Stimulated activated CD8-positive, alpha-beta memory T cell treated with anti-CD3 and anti-CD28 coated beads, Interleukin-4, amount 100 ng/mL, for 1 hour (primary cell): ENCODE results near the gene NCOR2.
"Not testable (repeated sequence)": the region's sequence is repeated elsewhere in the genome, so short reads cannot be mapped to it uniquely, and the experiment has no call there.

Experiments used
- DNase-seq, 2 donors: peaks; one replicate each; pipeline ENCODE4 v3.0.0-alpha.2; 2020; ENCODE audit warnings: low read depth in 2 of 2, low spot score in 1 of 2

The NCOR2 gene

DNA sequence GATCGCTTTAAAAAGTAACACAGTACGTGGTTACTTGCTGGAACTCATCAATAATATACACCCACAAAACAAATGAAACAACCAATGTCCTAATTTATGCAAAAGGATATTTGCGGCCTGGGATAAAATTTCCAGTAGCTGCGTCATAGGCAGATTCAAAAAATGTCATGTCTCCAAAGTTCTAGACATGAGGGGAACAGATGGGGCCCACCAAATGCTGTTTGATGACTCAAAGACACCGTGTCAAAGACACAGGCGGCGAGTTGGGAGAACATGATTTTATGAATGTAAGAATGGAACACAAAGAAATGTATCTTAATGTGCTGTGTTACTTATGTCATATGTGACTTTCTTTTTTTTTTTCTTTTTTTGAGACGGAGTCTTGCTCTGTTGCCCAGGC is 34.3 kb upstream of the NCOR2 start:
- no peak for DNase-seq

DNA sequence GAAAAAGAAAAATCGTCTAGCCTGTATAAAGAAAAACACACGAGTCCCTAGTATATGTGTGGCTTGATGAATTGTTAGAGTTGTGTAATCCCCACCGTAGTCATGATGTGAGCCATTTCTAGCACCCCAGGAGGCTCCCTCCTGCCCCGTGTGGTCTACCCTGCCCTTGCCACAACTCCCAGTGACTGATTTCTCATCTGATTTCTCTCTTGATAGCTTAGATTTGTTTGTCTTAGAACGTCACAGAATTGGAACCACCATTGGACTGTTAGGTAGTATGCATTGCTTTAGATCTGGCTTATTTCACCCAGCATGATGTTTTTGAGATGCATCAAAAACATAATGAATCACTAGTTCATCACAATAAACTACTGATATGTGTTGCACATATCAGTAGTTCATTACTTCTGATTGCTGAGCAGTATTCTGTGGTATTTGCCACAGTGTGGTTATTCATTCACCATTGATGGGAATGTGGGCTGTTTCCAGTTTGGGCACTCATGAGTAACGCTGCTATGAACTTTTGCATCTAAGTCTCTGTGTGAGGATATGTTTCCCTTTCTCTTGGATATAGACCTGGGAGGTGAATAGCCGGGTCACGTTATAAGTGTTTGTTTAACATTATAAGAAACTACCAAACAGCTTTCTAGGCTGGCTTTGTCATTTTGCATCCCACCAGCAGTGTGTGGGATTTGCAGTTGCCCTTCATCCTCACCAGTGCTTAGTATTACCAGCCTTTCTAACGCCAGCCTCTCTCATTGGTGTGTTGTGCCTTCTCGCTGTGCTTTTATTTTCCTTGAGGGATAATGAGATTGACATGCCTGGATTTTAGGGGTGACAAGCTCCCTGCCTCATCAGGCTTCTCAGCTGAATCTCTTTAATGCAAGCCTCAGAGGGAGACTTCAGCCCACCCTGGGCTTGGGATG is 31.9 kb upstream of the NCOR2 start:
- DNase-seq, result no peak

DNA sequence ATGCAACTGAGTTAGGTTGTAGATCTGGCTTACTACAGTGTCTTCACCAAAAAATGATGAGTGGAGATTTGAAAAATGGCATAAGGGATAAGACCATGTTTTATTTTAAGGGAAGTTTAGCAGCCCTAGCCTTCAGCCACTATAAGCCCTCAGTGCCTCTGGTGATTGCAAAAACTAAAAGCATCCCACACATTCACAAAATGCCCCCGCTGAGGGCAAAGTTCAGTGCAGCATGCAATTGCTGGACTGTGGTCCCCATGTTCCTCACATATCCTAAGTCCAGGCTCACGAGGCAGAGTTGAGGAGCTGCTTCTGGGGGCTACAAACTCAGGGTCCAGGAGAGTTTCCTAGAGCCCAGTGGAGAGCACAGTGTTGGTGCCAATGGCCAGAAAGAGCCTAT is 29.6 kb upstream of the NCOR2 start:
- DNase-seq, result no peak

DNA sequence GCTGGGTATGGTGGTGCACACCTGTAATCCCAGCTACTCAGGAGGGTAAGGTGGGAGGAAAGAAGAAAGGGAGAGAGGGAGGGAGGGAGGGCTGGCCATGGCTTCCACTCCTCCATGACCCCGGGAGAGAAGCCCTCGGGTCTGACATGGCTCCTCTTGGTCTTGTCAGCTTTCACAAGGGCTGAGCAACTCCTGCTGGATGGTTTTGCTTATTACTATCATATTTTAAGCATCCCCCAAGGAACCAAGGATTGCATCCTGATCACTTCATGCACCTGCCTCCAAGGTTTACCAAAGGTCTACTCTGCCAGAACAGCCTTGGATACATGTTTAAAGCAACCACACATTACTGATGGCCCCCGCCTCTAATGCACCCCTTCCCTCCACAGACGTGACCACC is 28.0 kb upstream of the NCOR2 start:
- no peak for DNase-seq

DNA sequence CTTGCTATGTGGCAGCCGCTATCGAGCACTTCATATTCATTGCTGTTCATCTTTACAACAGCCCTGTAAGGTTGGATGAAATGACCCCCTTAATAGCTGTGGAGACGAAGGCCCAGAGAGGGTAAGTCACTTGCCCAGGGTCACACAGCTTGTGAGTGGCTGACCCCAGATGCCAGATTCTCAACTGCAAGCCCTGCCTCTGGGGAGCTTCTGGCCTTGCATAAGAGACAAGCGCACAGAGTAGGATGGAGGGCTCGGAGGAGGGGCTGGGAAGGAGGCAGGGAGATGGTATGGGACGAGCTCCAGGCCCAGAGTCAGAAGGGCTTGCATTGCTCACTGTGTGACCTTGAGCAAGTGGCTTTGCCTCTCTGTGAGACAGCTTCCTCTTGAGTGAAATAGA is 27.4 kb upstream of the NCOR2 start:
- DNase-seq, result no peak

DNA sequence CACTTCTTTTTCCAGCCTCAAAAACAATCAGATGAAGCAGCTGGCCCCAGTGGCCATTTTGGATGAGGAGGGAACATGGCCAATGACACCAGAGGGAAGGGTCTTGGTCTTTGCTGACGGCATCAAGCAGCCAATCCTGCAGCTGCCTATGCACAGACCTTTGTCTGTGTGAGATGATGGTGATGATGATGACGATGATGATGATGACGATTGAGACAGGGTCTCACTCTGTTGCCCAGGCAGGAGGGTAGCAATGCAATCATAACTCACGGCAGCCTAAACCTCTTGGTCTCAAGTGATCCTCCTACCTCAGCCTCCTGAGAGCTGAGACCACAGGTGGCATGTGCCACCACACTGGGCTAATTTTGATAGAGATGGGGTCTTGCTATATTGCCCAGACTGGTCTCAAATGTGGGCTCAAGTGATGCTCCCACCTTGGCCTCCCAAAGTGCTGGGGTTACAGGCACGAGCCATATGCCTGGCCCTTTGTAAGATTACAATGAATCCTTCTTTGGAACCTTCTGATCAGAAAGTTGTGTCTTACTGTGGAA is 26.5 kb upstream of the NCOR2 start:
- DNase-seq, result no peak

DNA sequence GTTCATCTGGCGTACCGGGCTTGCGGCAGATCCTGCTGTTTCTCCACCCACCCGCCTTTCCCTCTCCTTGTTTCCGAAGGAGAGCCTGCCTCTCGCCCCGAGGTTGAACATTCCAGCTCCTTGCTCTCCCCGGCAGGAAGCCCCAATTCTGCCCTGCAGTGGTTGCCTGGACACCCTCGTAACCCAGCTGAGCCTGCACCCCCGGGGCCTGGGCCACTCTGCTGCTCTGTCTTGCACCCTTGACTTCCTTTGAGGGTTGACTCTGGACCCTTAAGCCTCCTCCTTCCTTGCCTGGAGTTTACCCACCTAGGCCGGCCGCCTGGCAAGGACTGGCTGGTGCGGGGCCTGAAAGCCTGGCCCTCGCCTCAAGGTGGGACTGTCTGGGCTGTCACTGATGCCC is 25.8 kb upstream of the NCOR2 start:
- DNase-seq, result no peak

DNA sequence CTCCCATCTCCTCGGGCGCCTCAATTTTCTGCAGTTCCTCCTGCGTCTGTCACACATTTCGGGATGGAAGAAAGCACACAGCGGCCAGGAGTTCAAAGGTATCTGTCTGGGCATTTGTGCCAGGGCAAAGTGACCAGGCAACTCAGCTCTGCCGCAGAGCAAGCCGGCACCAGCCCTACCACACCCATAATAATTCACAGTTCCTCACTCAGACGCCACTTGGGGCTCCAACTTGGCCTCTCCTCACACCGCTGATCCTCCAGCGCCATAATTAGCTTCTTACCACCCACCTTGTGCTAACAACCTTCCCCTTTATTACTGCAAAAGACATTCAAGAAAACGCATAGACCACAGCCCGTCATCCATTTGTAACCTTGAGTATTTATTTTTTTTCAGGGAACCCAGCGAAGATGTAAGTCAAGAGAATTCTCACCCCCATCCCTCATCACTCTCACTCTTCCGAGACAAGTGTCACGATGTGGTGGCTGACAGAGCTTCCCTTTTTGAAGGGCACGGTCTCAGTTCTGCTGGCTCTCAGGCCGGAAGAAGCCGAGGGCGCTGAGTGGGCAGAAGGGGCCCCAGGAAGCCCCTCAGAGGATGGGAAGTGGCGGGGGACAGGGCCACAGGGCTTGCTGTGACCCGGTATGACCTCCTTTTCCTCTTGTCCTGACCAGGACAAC is 25.2 kb upstream of the NCOR2 start:
- DNase-seq, result no peak

DNA sequence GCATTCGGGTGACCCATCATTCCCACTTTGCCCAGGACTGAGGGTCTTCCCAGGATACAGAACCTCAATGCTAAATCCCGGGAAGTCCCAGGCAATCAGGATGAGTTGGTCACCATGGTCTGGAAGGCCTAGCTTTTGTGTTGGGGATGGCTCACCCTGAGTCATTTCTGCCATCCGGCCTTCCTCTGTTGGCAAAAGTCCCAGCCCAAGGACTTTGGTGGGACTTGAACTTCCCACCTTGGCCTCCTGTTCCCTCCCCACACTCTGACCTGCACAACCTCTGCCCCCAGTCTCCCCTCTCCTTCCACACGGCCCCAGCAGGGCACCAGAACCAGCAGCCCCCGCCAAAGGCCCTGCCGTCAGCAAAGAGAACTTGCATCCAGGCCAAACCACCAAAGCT is 24.6 kb upstream of the NCOR2 start:
- no peak for DNase-seq

DNA sequence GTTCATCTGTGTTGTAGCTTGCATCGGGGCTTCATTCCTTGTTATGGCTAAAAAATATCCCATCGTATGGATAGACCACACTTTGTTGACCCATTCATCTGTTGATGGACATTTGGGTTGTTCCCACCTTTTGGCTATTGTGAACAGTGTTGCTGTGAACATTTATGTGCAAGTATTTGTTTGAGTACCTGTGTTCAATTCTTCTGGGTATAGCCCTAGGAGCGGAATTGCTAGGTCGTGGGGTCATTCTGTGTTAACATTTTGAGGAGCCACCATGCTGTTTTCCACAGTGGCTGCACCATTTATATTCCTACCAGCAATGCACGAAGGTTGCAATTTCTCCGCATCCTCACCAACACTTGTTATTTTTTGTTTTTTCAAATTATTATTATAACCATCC is 23.0 kb upstream of the NCOR2 start:
- no peak for DNase-seq

DNA sequence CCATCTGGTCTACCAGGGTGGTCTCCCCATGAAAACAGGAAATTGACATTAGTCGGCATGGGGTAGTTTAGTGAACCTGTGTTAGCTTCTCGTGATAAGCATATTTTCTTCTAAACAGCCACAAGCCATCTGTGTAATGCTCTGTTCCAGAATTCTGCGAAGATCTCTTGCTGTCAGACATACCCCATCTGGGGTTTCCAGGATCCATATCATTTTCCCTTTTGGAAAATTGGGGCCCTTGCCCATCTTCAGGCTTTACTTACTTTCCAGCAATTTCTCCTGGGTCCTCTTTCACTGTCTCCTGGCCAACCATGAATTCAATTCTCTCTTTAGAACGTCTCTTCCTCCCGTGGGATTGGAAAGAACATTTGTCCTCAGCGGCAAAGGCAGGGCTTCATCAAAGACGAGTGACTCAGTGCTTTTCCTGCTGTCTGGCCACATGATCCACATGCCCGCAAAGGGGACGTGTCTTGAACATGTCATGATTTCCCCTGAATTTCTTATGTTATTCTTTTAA is 21.4 kb upstream of the NCOR2 start:
- peak in 1 of 2 donors; percentile 13 for DNase-seq

DNA sequence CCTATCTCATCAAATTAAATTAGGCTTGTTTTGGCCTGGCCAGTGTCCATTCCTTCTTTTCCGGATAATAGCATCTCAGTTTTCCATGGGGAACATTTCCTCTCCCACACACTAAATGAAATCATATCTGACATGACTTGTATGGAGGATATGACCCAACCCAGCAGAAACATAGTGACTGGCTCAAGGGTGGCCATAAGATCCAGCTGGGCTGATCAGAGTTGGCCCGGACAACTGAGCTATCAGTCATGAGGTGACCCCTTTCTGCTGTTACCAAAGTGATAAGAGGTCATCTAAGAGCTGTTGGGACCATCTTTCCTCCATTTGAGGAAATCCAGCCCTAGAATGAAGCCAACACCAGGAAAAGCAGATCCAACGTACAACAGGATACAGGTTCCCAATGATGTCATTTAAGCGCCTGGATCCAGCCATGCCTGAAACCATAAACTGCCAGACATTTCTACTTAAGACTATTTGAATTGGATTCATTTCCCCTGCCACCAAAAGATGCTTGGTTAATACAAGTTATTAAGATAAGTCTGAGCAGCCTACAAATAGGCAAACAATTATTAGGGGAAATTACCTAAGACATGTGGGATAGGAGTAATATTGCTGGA is 20.7 kb upstream of the NCOR2 start:
- DNase-seq, result no peak

DNA sequence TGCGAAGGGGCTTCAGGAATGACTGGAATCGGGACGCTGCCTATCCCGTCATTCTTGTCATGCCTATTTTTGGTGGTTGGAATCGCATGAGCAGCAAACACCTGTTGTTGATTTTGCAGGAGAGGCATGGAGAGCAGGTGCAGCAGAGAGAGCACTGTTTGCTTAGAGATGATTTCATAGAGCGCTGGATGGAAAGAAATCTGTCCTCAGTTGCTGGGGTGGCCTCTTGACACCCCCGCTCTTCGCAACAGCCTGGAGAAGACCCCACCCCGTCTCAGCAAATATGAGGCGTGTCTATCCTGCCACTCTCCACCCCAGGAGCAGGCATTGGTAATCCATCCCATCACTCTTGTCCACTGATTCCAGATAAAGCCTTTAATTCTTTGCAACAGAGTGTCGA is 19.3 kb upstream of the NCOR2 start:
- DNase-seq, result no peak

DNA sequence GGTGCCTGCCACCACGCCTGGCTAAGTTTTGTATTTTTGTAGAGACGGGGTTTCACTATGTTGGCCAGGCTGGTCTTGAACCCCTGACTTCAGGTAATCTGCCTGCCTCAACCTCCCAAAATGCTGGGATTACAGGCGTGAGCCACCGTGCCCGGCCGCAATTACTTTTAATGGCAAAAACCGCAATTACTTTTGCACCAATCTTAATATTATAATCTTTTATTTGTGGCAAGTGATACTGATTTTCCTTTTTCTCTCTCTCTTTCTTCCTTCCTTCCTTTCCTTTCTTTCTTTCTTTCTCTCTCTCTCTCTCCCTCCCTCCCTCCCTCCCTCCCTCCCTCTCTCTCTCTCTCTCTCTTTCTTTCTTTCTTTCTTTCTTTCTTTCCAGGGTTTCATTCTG is 17.1 kb upstream of the NCOR2 start:
- DNase-seq, result not testable (repeated sequence)

DNA sequence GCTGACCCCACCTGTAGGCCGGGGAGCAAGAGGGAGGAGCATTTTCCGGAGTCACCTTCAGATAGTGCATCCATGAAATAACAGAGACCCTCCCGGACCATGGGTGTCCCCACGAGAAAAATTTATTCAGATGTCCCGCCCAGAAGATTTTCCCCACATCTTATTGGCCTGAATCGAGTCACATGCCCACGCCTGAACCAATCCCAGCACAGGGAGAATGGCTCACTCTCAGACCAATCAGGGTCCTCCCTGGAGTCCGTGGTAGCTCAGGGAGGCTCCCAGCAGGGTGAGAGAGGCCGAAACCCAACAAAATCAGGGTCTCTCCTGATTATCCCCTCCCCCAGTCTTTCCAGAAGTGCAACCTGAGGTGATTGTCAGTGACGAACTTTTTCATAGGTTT is 16.4 kb upstream of the NCOR2 start:
- DNase-seq, result no peak

DNA sequence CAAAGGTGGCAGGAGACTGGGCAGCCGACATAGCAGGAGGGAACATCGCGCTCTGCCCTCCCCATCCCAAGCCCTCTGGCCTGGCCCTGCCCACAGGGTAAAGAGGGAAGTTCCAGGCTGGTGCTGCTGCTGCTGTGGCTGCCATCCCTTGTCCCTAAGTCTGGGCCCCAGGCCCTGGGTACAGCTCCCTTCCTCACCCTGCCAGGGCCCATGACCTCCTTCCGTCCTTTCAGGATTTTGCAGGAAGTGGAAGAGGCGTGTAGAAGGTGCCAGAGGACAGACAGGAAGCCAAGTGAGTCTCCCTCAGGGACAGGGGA is 14.7 kb upstream of the NCOR2 start:
- no peak for DNase-seq

DNA sequence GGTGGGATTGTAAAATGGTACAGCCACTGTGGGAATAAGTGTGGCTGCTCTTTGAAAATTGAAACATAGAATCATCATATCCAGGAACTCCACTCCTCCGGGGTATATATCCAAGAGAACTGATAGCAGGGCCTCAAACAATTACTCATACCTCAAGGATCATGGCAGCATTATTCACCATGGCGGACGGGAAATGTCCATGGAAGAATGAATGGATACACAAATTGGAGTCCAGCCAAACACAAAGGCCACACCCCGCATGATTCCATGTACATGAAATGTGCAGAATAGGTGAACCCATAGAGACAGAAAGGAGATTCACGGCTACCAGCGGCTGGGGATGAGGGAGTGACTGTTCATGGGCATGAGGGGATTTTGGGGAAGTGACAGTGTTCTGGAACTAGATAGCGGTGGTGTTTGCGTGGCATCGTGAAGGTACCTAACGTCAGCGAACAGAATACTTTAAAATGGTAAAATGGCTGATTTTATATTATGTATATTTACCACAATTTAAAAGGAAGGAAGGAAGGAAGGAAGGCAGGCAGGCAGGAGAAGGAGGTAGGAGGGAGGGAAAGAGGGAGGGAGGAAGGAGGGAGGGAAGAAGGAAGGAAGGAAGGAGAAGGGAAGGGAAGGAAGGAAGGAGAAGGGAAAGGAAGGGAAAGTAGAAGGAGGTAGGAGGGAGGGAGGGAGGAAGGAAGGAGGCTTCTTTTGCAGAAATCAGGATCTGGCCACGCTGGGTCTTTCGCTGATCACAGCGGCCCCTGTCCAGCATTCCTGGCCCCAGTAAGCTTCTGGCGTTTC is 14.1 kb upstream of the NCOR2 start:
- DNase-seq, result no peak

DNA sequence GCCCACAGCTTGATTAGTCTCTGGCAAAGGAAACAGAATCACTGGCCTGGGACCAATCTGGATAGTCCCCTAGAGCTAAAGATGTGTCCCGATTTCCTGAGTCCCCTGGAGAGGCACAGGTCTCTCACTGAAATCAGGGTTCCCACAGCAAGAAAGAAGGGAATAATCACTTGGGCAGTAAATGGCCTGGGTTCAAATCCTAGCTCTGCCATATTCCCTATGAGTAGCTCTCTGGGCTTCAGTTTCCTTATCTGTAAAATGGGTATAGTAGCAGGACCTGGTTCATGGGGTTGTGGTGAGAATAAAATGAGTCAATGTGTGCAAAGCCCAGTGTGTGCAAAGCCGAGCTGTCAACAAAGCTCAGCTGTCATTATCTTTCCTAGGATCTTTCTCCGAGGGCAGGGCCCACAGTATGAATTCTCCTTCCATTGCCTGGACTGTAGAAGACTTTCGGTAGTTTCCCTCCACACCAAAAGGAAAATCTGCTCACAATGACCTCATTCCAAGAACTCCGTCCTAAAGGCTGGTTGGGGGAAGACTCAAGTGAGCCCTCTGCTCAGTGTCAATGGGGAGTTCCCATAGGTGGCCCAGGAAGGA is 12.6 kb upstream of the NCOR2 start:
- no peak for DNase-seq

DNA sequence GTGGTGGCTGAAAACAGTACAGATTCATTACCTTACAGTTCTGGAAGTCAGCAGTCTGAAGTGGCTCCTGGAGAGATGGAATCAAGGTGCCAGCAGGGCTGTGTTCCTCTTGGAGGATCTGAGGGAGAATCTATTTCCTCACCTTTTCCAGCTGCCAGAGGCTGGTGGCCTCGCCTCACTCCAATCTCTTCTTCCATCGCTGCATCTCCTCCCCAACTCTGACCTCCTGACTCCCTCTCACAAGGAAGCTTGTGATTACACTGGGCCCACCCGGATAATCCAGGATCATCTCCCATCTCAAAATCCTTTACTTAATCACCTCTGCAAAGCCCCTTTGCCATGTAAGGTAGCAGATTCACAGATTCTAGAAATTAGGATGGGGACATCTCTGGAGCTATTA is 11.4 kb upstream of the NCOR2 start:
- no peak for DNase-seq

DNA sequence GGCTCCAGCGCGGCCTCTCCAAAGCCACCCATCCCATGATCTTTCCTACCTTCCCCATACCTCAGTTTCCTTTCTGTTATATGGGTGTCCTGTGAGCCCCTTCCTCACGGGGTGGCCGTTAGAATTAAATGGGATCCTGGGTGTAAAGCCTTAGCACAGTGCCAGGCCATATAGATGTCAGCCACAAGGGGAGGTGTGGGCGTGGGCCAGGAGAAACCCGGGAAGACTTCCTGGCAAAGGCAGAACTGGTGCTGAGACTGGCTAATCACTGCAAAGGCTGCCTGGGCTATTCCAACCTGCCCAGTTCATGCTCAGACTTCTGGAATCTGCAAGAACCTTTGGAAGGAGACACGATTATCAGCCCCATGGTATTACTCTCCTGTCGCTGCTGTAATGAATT is 11.0 kb upstream of the NCOR2 start:
- no peak for DNase-seq

DNA sequence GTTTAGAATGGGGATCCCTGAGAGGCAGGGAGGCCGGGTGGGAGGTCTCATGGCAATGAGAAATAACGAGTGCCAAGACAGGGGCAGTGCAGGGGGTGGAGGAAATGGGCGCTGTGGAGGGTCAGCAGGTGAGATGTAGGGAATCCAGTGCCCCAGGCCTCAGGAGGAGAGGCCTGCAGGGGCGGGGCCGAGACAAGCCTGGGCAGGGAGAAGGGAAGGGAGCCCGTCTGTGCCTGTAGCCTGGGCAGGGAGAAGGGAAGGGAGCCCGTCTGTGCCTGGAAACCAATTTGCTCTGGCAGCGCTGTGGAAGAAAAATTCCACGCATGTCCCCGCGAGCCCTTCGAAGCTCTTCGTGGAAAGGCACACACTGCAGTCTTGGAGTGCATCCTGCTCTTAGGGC is 10.6 kb upstream of the NCOR2 start:
- DNase-seq, result no peak
